ENCODE measurements around the gene PTPRU. TPM values are rescaled to one million over a fixed set of nuclear protein-coding genes. Genes with fewer than 3 reads are reported as not detected.

The PTPRU gene
- total RNA-seq, 1 experiment from 2014 or later: 54.5 TPM

DNA sequence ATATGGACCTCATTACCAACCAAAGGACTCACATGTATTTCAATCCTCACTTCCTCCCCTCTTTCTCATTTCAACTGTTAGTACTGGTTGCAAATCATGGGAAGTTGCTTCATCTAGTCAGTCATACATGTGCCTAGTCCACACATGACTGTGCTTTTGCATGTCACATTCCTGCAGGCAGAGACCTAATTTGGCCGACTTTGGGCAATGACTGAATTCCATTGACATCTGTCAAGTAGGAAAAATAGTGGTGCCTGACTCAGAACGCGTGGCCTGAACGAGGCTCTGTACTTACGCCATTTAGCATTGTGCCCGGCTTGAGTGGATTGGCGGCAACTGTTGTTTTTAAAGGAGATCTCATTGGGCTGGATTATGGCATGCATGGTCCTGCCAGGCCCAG, 18.0 kb downstream of the PTPRU start:
- no peaks in the 10 kb centered on the region for H3K27me3 Mint-ChIP-seq (ENCODE audit: unreplicated experiment)
- TF ChIP-seq, protein P1, sequence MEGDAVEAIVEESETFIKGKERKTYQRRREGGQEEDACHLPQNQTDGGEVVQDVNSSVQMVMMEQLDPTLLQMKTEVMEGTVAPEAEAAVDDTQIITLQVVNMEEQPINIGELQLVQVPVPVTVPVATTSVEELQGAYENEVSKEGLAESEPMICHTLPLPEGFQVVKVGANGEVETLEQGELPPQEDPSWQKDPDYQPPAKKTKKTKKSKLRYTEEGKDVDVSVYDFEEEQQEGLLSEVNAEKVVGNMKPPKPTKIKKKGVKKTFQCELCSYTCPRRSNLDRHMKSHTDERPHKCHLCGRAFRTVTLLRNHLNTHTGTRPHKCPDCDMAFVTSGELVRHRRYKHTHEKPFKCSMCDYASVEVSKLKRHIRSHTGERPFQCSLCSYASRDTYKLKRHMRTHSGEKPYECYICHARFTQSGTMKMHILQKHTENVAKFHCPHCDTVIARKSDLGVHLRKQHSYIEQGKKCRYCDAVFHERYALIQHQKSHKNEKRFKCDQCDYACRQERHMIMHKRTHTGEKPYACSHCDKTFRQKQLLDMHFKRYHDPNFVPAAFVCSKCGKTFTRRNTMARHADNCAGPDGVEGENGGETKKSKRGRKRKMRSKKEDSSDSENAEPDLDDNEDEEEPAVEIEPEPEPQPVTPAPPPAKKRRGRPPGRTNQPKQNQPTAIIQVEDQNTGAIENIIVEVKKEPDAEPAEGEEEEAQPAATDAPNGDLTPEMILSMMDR (IDR thresholded peaks at IDR 0.05; ENCODE audit: unreplicated experiment): no peak
- no peak overlapping the region for H3K27ac Mint-ChIP-seq (ENCODE audit: unreplicated experiment)
- CTCF ChIA-PET: no interaction called here
- intact Hi-C loops (cut with micrococcal nuclease; ENCODE audit: unreplicated experiment): no loop called here
- peaks cover 22% of the 10 kb centered on the region for H3K4me1 Mint-ChIP-seq (ENCODE audit: low read depth, unreplicated experiment)
- peaks cover 6% of the 10 kb centered on the region for H3K36me3 Mint-ChIP-seq (ENCODE audit: insufficient read depth, unreplicated experiment)
- H3K9me3 Mint-ChIP-seq (ENCODE audit: low read depth, unreplicated experiment): no peaks in the 10 kb centered on the region
- no peak for DNase-seq
- no TSS peak for BruUV-seq (replicated peaks)
- H3K4me3 Mint-ChIP-seq (ENCODE audit: low read depth, unreplicated experiment): no peak overlapping the region

DNA sequence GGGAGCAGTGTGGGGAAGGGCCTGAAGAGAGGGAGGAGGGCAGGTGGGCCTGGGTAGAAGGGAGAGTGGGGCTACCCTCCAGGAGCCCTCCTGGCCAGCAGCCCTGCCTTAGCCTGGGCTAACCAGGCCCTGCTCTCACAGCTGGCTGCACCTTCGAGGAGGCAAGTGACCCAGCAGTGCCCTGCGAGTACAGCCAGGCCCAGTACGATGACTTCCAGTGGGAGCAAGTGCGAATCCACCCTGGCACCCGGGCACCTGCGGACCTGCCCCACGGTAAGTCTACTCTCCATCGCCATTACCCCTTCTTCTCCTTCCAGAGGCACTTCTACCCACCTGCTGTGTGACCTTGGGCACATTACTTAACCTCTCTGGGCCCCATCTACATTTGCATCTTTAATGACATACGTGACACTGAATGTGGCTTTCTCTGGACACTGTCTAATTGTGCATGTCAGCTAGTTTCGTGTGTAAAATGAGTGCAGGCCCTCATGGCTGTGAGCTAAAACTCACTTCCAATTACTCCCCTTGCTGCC, 18.9 kb downstream of the PTPRU start:
- TF ChIP-seq, protein P1 (IDR thresholded peaks at IDR 0.05; ENCODE audit: unreplicated experiment): no peak
- intact Hi-C loops (cut with micrococcal nuclease; ENCODE audit: unreplicated experiment): no loop called here
- no peak overlapping the region for H3K4me3 Mint-ChIP-seq (ENCODE audit: low read depth, unreplicated experiment)
- H3K27me3 Mint-ChIP-seq (ENCODE audit: unreplicated experiment): no peaks in the 10 kb centered on the region
- CTCF ChIA-PET: no interaction called here
- no TSS peak for BruUV-seq (replicated peaks)
- no peaks in the 10 kb centered on the region for H3K9me3 Mint-ChIP-seq (ENCODE audit: low read depth, unreplicated experiment)
- H3K27ac Mint-ChIP-seq (ENCODE audit: unreplicated experiment): no peak overlapping the region
- no peak for DNase-seq
- H3K4me1 Mint-ChIP-seq (ENCODE audit: low read depth, unreplicated experiment): peaks cover 22% of the 10 kb centered on the region
- H3K36me3 Mint-ChIP-seq (ENCODE audit: insufficient read depth, unreplicated experiment): peaks cover under 1% of the 10 kb centered on the region

DNA sequence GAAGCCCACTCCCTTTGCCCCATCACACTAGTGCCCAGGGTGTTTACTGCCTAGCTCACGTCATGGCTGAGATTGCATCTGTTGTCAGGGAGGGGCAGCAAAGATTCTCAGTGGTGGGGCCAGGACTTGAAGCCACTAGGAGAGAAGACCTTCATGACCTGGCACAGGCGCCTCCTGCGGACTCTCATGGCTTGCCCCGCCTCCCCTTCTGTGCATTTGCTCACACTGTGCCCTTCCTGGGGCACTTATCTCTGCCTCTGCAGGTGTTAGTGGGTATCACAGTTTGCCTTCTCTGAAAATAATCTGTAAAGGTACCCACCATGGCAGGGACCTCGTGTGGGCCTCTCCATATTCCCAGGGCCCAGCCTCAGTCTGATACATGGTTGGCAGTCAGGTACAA, 20.1 kb downstream of the PTPRU start:
- Mint-ChIP-seq H3K4me3 (ENCODE audit: low read depth, unreplicated experiment) (no peak overlapping the region), H3K27ac (ENCODE audit: unreplicated experiment) (no peak overlapping the region), H3K36me3 (ENCODE audit: insufficient read depth, unreplicated experiment) (no peaks in the 10 kb centered on the region), H3K4me1 (ENCODE audit: low read depth, unreplicated experiment) (peaks cover 22% of the 10 kb centered on the region), H3K27me3 (ENCODE audit: unreplicated experiment) (no peaks in the 10 kb centered on the region), H3K9me3 (ENCODE audit: low read depth, unreplicated experiment) (no peaks in the 10 kb centered on the region)
- TF ChIP-seq, protein P1 (IDR thresholded peaks at IDR 0.05; ENCODE audit: unreplicated experiment): no peak
- BruUV-seq (replicated peaks): no TSS peak
- CTCF ChIA-PET: no interaction called here
- no peak for DNase-seq
- intact Hi-C loops (cut with micrococcal nuclease; ENCODE audit: unreplicated experiment): no loop called here

DNA sequence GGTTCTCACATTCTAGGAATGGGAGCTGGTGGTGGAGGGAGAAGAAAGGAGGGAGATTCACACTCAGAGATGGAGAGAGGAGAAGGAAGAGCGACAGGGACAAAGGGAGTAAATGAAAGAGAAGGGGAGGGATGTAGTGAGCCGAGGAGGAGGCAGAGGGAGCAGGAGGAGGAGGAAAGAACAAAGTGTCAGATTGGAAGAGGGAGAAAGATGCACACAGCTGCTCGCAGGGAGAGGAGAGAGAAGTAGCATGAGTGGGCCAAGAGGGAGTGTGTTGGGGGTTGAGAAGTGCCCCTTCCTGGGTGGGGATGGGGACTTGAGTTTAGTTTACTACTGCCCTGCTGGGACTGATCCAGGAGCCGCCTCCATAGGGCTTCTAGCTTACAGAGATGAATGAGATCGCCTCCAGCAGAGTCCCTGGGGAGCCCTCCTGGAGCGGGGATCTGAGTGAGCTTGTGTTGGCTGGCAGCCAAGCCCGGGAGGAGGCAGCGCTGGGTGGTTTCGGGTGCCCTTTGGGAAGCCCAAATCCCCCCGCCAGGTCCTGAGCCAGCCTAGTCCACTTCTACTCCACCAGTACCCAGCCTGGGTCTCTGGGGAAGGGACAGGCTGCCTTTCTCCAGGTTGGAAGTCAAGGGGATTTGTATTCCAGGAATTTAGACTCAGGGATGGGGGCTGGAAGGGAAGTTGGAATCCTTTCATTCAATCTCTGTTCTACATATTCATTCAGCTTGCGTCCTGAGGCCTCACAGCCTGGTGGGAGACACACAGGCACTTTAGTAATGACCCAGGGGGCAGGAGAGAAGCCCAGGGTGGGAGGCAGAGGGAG, 20.9 kb downstream of the PTPRU start:
- no peaks in the 10 kb centered on the region for H3K27me3 Mint-ChIP-seq (ENCODE audit: unreplicated experiment)
- no peak overlapping the region for H3K4me3 Mint-ChIP-seq (ENCODE audit: low read depth, unreplicated experiment)
- TF ChIP-seq, protein P1 (IDR thresholded peaks at IDR 0.05; ENCODE audit: unreplicated experiment): no peak
- H3K36me3 Mint-ChIP-seq (ENCODE audit: insufficient read depth, unreplicated experiment): no peaks in the 10 kb centered on the region
- H3K9me3 Mint-ChIP-seq (ENCODE audit: low read depth, unreplicated experiment): no peaks in the 10 kb centered on the region
- intact Hi-C loops (cut with micrococcal nuclease; ENCODE audit: unreplicated experiment): no loop called here
- peaks cover 22% of the 10 kb centered on the region for H3K4me1 Mint-ChIP-seq (ENCODE audit: low read depth, unreplicated experiment)
- BruUV-seq (replicated peaks): no TSS peak
- no peak for DNase-seq
- CTCF ChIA-PET: interaction anchor here (1.1 kb wide), 1 partner anchor 12 kb away, joined by 4 read pairs; no protein-coding TSS in a partner anchor
- no peak overlapping the region for H3K27ac Mint-ChIP-seq (ENCODE audit: unreplicated experiment)
